ENCODE results near the gene SMAGP.
"Not testable (repeated sequence)": the region's sequence is repeated elsewhere in the genome, so short reads cannot be mapped to it uniquely, and the experiment has no call there.

Gene SMAGP

GRCh38 chr12:51264297-51264696, 5.9 kb downstream of the SMAGP start:
- no peak for DNase-seq (ENCODE audit: low read depth)

GRCh38 chr12:51263341-51263740, 6.9 kb downstream of the SMAGP start:
- no peak for DNase-seq (ENCODE audit: low read depth)

DNA sequence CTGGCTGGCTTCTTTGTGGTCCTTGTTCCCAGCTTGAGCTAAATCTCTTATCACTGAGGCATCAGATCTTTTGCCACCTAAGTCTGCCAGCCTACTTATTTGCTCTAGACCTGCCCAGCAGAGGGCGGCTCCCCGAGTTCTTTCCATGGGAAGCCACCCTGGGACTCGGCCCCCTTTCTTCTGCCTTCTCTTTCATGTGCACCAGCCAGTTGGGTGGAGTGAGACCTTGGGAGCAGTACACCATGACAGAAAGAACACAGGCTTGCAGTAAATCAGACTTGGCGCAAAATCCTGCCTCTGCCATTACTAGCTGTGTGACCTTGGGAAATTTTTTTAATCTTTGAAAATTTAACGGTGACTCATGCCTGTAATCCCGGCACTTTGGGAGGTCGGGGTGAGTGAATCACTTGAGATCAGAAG, 7.4 kb downstream of the SMAGP start:
- DNase-seq (ENCODE audit: low read depth) = no peak

GRCh38 chr12:51259600-51259999, 10.6 kb downstream of the SMAGP start:
- not testable (repeated sequence) for DNase-seq (ENCODE audit: low read depth)

DNA sequence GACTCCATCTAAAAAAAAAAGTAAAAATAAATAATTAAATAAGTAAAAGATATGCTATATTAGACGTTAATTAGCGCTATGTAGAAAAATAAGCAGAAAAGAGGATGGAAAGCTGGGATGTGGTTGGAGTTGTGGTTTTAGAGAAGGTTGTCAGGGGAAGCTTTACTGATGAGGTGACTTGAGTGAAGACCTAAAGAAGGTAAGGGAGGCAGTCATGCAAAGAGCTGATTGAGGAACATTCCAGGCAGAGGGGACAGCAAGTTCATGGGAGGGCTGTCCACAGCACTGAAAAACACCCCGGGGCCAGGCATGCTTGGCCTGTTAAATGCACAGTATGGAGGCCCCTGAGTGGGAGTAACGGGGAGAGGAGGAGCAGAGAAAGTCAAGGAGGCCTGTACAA, 15.7 kb downstream of the SMAGP start:
- DNase-seq (ENCODE audit: low read depth) = no peak

GRCh38 chr12:51253276-51253675, 16.9 kb downstream of the SMAGP start:
- no peak for DNase-seq (ENCODE audit: low read depth)

GRCh38 chr12:51247523-51248206, 22.6 kb downstream of the SMAGP start:
- DNase-seq (ENCODE audit: low read depth) = no peak

GRCh38 chr12:51246254-51246853, 23.9 kb downstream of the SMAGP start:
- no peak for DNase-seq (ENCODE audit: low read depth)

GRCh38 chr12:51245476-51246253, 24.6 kb downstream of the SMAGP start:
- no peak for DNase-seq (ENCODE audit: low read depth)

- DNase-seq (ENCODE audit: low read depth) = no peak
Measured at GRCh38 chr12:51244269-51244668, 25.9 kb downstream of the SMAGP start.

GRCh38 chr12:51242876-51243275, 27.3 kb downstream of the SMAGP start:
- no peak for DNase-seq (ENCODE audit: low read depth)

DNA sequence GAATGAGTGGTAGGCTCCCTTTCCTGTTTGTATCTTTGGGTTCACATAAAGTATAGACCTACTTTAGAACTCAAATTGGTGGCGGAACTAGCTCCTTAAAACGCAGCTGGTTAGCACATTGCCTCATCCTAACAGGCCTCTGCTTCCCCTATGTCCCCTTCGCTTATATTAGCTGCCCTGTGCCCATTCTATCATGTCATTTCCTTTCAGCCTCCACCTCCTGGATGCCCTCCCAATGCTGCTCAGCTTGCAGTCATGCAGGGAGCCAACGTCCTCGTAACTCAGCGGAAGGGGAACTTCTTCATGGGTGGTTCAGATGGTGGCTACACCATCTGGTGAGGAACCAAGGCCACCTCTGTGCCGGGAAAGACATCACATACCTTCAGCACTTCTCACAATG, 28.1 kb downstream of the SMAGP start:
- DNase-seq (ENCODE audit: low read depth) = no peak

DNA sequence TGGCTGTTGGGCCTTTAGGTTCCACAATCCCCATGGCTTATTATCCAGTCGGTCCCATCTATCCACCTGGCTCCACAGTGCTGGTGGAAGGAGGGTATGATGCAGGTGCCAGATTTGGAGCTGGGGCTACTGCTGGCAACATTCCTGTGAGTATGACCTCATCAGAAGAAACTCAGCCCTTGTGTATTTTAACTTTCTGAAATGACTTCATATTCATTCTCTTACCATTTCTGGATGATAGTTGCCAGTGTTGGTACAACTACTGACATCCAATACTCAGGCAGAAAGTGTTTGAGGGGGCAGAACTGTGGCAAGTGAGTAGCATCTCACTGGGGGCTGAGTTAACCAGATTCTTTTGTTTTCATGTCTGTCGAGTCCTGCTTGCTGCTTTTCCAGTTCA, 29.2 kb downstream of the SMAGP start:
- DNase-seq (ENCODE audit: low read depth) = peak; percentile 49

DNA sequence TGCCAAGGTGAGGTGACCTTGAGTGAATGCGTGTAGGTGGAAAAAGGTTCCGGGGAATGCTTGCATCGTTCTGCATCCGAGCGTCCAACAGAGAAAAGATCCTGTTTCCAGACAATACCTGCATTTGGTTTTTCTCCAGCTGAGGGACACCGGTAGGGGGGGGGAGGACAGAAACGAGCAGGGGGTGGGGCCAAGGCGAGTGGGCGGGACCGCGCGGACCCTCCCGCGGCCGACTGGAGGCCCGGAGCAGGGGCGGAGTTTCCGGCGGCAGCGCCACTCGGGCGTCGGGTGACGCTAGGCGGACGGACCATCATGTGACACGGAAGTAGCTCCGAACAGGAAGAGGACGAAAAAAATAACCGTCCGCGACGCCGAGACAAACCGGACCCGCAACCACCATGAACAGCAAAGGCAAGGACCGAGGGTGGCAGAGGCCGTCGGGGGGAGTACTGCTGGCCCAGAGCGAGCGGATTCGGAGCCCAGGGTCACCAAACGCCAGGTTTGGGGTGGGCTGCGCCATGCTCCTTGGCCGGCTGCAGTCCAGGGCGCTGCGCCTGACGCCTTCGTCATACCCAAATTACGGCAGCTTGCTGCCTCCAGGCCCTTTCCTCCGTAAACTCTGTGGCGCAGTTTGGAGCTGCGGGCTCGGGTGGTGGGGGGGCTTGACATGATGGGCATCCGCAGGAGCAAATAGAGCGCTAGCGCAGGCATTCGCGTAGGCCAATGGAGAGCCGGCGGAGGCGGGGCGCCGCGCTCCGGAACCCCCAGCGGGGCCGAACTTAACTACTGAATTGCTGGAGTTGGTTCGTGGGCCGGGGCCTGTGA, 31.5 kb downstream of the SMAGP start, which contains the start of gene DAZAP2:
DAZAP2 (plus strand) TSS at position 317 of the 825 bp plus-strand sequence; CDS start at position 399, 82 bp downstream.
- peak; percentile 79 for DNase-seq (ENCODE audit: low read depth)

GRCh38 chr12:51238037-51238509, 32.1 kb downstream of the SMAGP start:
- no peak for DNase-seq (ENCODE audit: low read depth)

GRCh38 chr12:51234530-51234929, 35.7 kb downstream of the SMAGP start:
- no peak for DNase-seq (ENCODE audit: low read depth)

DNA sequence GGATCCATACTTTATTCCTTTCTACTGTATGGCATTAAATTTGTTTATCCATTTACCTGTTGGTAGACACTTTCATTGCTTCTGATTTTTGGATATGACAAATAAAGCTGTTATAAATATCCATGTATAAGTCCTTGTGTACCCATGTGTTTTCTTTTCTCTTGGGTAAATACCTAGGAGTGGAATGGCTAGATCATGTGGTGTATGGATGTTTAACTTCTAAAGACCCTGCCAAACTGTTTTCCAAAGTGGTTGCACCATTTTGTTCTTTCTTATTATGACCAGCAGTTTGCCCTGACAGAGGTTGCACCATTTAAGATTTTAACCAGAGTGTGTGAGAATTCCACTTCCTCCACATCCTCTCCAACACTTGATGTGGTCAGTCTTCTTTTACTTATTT, 37.6 kb downstream of the SMAGP start:
- DNase-seq (ENCODE audit: low read depth) = no peak

DNA sequence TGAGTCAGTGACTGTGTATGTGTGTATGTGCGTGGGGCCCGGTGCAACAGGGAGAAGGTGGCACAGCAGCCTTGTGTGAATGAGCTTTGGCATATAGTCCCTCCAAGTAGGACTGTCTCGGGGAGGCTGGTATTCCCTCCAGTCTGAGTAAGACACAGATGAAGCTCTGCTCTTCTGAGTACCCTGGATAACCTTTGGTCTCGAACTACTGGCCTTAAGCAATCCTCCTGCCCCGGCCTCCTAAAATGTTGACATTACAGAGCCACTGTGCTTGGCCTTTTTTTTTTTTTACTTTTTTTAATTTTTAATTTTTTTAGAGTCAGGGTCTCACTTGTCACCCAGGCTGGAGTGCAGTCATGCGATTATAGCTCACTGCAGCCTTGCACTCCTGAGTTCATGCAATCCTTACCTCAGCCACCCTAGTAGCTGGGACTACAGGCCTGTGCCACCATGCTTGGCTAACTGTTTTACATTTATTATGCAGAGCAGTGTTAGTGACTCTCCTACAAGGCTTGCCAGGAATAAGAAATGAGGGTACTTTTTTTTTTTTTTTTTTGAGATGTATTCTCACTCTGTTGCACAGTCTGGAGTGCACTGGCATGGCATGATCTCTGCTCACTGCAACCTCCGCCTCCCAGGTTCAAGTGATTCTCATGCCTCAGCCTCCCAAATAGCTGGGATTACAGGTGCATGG, 41.0 kb downstream of the SMAGP start:
- DNase-seq (ENCODE audit: low read depth) = no peak

DNA sequence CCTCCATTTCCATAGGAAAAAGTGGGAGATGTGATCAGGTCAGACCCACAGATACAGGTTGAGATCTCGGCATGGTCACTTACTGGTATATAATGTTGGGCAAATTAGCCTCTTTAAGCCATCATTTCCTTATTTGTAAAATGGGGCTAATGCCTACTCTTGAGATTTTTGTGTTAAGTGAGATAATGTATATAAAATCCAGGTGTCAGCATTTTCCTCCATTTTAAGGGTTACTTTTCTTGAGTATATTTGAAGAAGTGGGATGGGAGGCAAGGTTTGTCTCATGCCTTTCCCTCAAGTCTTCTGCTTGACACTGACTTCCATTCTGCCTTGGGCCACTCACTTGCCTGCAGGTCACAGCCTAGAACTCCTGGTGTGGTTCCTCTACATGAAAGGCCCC, 42.3 kb downstream of the SMAGP start:
- DNase-seq (ENCODE audit: low read depth) = no peak

DNA sequence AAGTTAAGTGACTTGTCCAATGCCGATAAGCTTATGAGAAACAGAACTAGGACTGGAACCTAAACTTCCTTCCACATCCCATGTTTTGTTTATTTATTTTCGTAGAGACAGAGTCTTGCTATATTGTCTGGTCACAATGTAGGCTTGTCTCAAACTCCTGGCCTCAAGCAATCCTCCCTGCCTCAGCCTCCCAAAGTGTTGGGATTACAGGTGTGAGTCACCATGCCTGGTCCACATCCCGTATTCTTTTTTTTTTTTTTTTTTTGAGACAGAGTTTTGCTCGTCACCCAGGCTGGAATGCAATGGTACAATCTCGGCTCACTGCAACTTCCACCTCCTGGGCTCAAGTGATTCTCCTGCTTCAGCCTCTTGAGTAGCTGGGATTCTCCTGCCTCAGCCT, 43.1 kb downstream of the SMAGP start:
- not testable (repeated sequence) for DNase-seq (ENCODE audit: low read depth)

DNA sequence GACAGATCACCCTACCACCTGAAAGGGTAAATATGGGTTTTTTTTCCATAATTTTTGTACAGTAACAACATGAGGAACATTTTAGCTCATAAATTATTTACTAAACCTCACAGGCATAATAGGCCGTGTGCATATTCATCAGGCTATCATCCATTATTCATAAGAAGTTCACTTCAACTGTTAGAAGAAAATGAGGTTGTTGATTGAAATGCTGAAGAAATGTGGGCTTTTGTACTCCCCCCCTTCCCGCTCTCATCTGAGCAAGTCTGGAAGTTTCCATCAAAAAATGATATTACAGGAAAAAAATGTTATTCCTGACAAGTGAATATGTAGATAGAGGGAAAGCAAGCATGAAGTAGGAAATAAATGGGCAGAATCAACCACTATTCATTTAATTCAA, 44.4 kb downstream of the SMAGP start:
- no peak for DNase-seq (ENCODE audit: low read depth)
